Activated CD4-positive, alpha-beta T cell treated with anti-CD3 and anti-CD28 coated beads, Interleukin-2, amount 10 ng/mL, durations not matched to agents 24 days and 14 days (primary cell): ENCODE data around the gene SIRT2. TPM values are rescaled to one million over a fixed set of nuclear protein-coding genes. Genes with fewer than 3 reads are reported as not detected.

Source experiments
- DNase-seq: peaks from one replicate; pipeline ENCODE4 v3.0.0; 2022
- H3K27ac Mint-ChIP-seq: one replicate; pipeline ENCODE4 v1.8.0; 2022; ENCODE audit warnings: mild to moderate bottlenecking, mixed read lengths
- H3K27me3 Mint-ChIP-seq: one replicate; pipeline ENCODE4 v1.8.0; 2022; ENCODE audit warnings: mixed read lengths
- H3K36me3 Mint-ChIP-seq: one replicate; pipeline ENCODE4 v1.8.0; 2022; ENCODE audit warnings: low read depth, mild to moderate bottlenecking, mixed read lengths
- H3K4me1 Mint-ChIP-seq: one replicate; pipeline ENCODE4 v1.8.0; 2021; ENCODE audit warnings: mixed read lengths
- H3K4me3 Mint-ChIP-seq: one replicate; pipeline ENCODE4 v1.8.0; 2022; ENCODE audit warnings: mild to moderate bottlenecking, moderate library complexity, mixed read lengths
- H3K9me3 Mint-ChIP-seq: one replicate; pipeline ENCODE4 v1.8.0; 2021; ENCODE audit warnings: mixed read lengths
- intact Hi-C: fragments of 100-400 bp; cut with micrococcal nuclease; formaldehyde crosslinking; loops from one replicate; pipeline ENCODE4 v1.15.1; 2023
- total RNA-seq: library from RNA; stranded (reverse); gene quantifications from 2 replicates; pipeline ENCODE4 v1.2.3, GENCODE V29; 2022

Gene SIRT2
- total RNA-seq, 1 donor from 2014 or later, result 30.1 TPM

- no peaks in the 10 kb centered on the region for H3K9me3 Mint-ChIP-seq
- H3K27me3 Mint-ChIP-seq, result no peaks in the 10 kb centered on the region
- H3K4me3 Mint-ChIP-seq, result peak within 1 kb of the TSS; percentile 96
- DNase-seq, result peak; percentile 97
- intact Hi-C loops, result loop anchor here (1.0 to 5.0 kb wide), 7 partner anchors 31 to 527 kb away; partner anchors contain the start of genes ECH1, FAM98C, MED29 and NFKBIB
- peak within 1 kb of the TSS; percentile 96 for H3K27ac Mint-ChIP-seq
- H3K4me1 Mint-ChIP-seq, result peaks cover 25% of the 10 kb centered on the region
- peaks cover 39% of the 10 kb centered on the region for H3K36me3 Mint-ChIP-seq
These were observed 30.7 kb upstream of the SIRT2 start, which contains the start of gene SARS2 for GRCh38 chr19:38929929-38930775. TSS of gene SARS2 (minus strand) at chr19:38930763. CDS start at chr19:38930736, 27 bp downstream.

- Mint-ChIP-seq H3K9me3 (no peaks in the 10 kb centered on the region), H3K27me3 (no peaks in the 10 kb centered on the region), H3K27ac (peak overlapping the region; percentile 77), H3K36me3 (peaks cover 29% of the 10 kb centered on the region), H3K4me1 (peaks cover 25% of the 10 kb centered on the region), H3K4me3 (peak overlapping the region; percentile 96)
- intact Hi-C loops, result no loop called here
- DNase-seq, result no peak
These were observed 29.1 kb upstream of the SIRT2 start for GRCh38 chr19:38928391-38929001.

GRCh38 chr19:38924388-38924787 is 25.0 kb upstream of the SIRT2 start:
- no peak for DNase-seq
- Mint-ChIP-seq H3K27ac (no peak overlapping the region), H3K36me3 (peaks cover 17% of the 10 kb centered on the region), H3K27me3 (no peaks in the 10 kb centered on the region), H3K9me3 (no peaks in the 10 kb centered on the region), H3K4me1 (peaks cover 10% of the 10 kb centered on the region), H3K4me3 (no peak overlapping the region)
- intact Hi-C loops, result no loop called here

DNA sequence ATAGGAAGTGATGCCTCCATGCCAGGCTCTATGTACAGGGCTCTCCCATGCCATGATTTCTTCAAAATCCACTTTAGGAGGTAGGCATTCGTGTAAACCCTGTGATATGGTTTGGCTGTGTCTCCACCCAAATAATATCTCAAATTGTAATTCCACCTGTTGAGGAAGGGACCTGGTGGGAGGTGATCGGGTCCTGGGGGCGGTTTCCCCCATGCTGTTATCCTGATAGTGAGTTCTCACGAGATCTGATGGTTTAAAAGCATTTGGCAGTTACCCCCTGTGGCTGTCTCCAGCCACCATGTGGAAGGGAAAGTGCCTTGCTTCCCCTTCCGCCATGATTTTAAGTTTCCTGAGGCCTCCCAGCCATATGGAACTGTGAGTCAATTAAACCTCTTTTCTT is 23.1 kb upstream of the SIRT2 start:
- no peak for DNase-seq
- intact Hi-C loops, result no loop called here
- Mint-ChIP-seq H3K9me3 (no peaks in the 10 kb centered on the region), H3K36me3 (peaks cover 13% of the 10 kb centered on the region), H3K4me1 (no peaks in the 10 kb centered on the region), H3K27ac (no peak overlapping the region), H3K4me3 (no peak overlapping the region), H3K27me3 (no peaks in the 10 kb centered on the region)

GRCh38 chr19:38921420-38922274 is 22.2 kb upstream of the SIRT2 start:
- DNase-seq, result no peak
- H3K36me3 Mint-ChIP-seq, result peaks cover 13% of the 10 kb centered on the region
- H3K9me3 Mint-ChIP-seq, result no peaks in the 10 kb centered on the region
- no peak overlapping the region for H3K4me3 Mint-ChIP-seq
- intact Hi-C loops, result no loop called here
- H3K27ac Mint-ChIP-seq, result no peak overlapping the region
- H3K4me1 Mint-ChIP-seq, result no peaks in the 10 kb centered on the region
- H3K27me3 Mint-ChIP-seq, result no peaks in the 10 kb centered on the region

DNA sequence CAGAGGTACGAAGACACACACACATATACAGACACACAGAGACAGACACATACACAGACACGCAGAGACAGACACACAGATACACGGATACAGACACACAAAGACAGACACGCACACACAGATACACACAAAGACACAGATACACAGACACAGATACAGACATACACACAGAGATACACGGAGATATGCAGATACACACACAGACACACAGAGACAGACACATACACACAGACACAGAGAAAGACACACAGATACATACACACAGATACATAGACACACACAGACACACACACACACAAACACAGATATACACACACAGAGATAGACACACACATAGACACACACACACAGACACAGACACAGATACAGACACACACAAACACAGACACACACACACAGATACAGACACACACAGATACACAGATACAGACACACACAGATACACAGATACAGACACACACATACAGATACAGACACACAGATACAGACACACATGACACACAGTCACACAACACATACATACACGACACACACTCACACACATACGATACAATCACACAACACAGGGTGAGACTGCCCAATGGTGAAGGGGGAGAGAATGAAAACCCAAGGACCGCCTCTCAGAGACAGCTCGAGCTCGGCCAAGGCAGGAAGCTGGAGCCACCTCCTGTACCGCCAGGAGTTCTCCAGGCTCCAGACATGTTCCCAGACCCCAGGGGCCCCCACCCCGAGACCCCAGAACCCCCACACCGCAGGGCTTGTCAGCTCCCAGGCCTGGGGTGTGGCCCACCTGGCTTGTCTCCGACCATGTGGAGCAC is 21.4 kb upstream of the SIRT2 start:
- H3K27me3 Mint-ChIP-seq, result no peaks in the 10 kb centered on the region
- peaks cover 13% of the 10 kb centered on the region for H3K36me3 Mint-ChIP-seq
- no peaks in the 10 kb centered on the region for H3K4me1 Mint-ChIP-seq
- intact Hi-C loops, result no loop called here
- no peak for DNase-seq
- no peak overlapping the region for H3K4me3 Mint-ChIP-seq
- H3K9me3 Mint-ChIP-seq, result no peaks in the 10 kb centered on the region
- H3K27ac Mint-ChIP-seq, result no peak overlapping the region

- H3K4me3 Mint-ChIP-seq, result no peak overlapping the region
These were observed 20.6 kb upstream of the SIRT2 start for GRCh38 chr19:38919837-38920601.

GRCh38 chr19:38918526-38918925 is 19.1 kb upstream of the SIRT2 start:
- no peak for DNase-seq
- H3K27me3 Mint-ChIP-seq, result no peaks in the 10 kb centered on the region
- H3K9me3 Mint-ChIP-seq, result no peaks in the 10 kb centered on the region
- peaks cover 5% of the 10 kb centered on the region for H3K36me3 Mint-ChIP-seq
- H3K4me3 Mint-ChIP-seq, result no peak overlapping the region
- intact Hi-C loops, result no loop called here
- H3K27ac Mint-ChIP-seq, result no peak overlapping the region
- H3K4me1 Mint-ChIP-seq, result no peaks in the 10 kb centered on the region

More at GRCh38 chr19:38919837-38920601, 20.6 kb upstream of the SIRT2 start:
- DNase-seq, result no peak
- intact Hi-C loops, result no loop called here
- H3K4me1 Mint-ChIP-seq, result no peaks in the 10 kb centered on the region
- H3K9me3 Mint-ChIP-seq, result no peaks in the 10 kb centered on the region
- H3K36me3 Mint-ChIP-seq, result peaks cover 10% of the 10 kb centered on the region
- H3K27ac Mint-ChIP-seq, result no peak overlapping the region
- no peaks in the 10 kb centered on the region for H3K27me3 Mint-ChIP-seq

DNA sequence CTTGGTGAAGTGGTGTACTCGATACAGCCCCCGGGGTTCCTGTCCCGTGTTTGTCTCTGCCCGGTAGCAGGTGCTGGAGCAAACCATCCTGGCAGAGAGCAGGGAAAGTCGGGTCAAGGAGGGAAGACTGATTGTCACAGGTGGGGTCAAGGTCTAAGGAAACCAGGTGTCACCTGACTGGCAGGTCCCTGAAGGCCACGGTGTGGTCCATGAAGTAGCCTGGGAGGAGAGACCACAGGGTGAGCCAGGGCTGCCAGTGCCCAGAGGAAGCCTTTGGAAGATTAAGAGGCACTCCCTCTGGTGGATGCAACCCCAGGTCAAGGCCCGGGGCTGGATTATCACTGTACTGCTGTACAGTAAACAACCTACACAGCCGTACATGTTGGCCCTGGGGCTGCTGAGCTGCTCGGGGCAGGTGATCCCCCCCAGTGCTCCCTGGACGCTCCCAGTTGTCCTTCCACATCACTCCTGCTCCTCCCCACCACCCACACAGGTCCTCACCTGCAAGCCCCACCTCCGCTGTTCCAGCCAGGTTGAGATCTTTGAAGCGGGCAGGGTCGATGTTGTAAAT is 18.6 kb upstream of the SIRT2 start:
- Mint-ChIP-seq H3K36me3 (peaks cover 5% of the 10 kb centered on the region), H3K4me3 (no peak overlapping the region), H3K4me1 (peaks cover 3% of the 10 kb centered on the region), H3K27me3 (no peaks in the 10 kb centered on the region), H3K27ac (no peak overlapping the region), H3K9me3 (no peaks in the 10 kb centered on the region)
- intact Hi-C loops, result no loop called here
- DNase-seq, result no peak

DNA sequence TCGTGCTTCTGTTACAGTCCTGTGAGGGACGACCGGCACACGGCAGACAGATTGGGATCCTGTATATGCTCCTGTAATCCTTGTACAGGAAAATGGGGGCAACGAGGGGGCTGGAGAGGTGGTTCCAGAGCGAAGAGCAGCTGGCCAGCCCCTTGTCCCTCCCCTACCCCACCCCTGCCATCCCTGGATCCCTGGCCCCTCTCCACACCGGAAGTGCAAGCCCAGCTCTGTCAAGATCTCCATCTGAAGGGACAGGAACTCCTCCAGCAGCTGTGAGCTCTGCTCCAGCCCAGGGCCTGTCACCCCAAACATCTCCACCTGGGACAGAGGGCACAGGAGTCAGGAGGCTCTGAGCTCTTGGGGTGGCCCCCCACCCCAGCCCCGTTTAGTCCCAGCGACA is 18.1 kb upstream of the SIRT2 start:
- Mint-ChIP-seq H3K27me3 (no peaks in the 10 kb centered on the region), H3K4me1 (peaks cover 7% of the 10 kb centered on the region), H3K27ac (no peak overlapping the region), H3K36me3 (peaks cover 5% of the 10 kb centered on the region), H3K9me3 (no peaks in the 10 kb centered on the region), H3K4me3 (no peak overlapping the region)
- DNase-seq, result no peak
- intact Hi-C loops, result no loop called here

- no peak for DNase-seq
- H3K4me1 Mint-ChIP-seq, result peaks cover 7% of the 10 kb centered on the region
- H3K4me3 Mint-ChIP-seq, result no peak overlapping the region
- intact Hi-C loops, result no loop called here
- no peak overlapping the region for H3K27ac Mint-ChIP-seq
- no peaks in the 10 kb centered on the region for H3K9me3 Mint-ChIP-seq
- H3K36me3 Mint-ChIP-seq, result peaks cover 3% of the 10 kb centered on the region
- H3K27me3 Mint-ChIP-seq, result no peaks in the 10 kb centered on the region
These were observed 16.2 kb upstream of the SIRT2 start for GRCh38 chr19:38915329-38916321.
